B cell (primary cell): ENCODE results near the gene ST6GAL1.
A peak's percentile ranks its signal among the peaks of the same experiment; 100 is the strongest.

Source experiments
- EZH2 ChIP-seq: IDR thresholded peaks from 2 replicates; pipeline ENCODE4 v1.6.1; 2012; ENCODE audit warnings: borderline replicate concordance, low read depth, mild to moderate bottlenecking, moderate library complexity, low read length; ENCODE audit not compliant: insufficient read depth, poor library complexity, severe bottlenecking
- TF ChIP-seq, protein P1 (sequence below): fragments of 200-600 bp; IDR thresholded peaks from one replicate; pipeline ENCODE4 v1.8.0; 2022; ENCODE audit warnings: antibody characterized with exemption, mild to moderate bottlenecking

GRCh38 chr3:187066228-187066995 lies 136.1 kb downstream of the ST6GAL1 start:
- no peak for TF ChIP-seq EZH2
- TF ChIP-seq, protein P1, sequence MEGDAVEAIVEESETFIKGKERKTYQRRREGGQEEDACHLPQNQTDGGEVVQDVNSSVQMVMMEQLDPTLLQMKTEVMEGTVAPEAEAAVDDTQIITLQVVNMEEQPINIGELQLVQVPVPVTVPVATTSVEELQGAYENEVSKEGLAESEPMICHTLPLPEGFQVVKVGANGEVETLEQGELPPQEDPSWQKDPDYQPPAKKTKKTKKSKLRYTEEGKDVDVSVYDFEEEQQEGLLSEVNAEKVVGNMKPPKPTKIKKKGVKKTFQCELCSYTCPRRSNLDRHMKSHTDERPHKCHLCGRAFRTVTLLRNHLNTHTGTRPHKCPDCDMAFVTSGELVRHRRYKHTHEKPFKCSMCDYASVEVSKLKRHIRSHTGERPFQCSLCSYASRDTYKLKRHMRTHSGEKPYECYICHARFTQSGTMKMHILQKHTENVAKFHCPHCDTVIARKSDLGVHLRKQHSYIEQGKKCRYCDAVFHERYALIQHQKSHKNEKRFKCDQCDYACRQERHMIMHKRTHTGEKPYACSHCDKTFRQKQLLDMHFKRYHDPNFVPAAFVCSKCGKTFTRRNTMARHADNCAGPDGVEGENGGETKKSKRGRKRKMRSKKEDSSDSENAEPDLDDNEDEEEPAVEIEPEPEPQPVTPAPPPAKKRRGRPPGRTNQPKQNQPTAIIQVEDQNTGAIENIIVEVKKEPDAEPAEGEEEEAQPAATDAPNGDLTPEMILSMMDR = peak; percentile 40
